HUES48 (cell line): ENCODE results near the gene ZNF521.

Experiments
- H3K27ac ChIP-seq: one replicate; pipeline ENCODE4 v1.7.0; 2013; ENCODE audit warnings: low read depth, low read length, inconsistent platforms
- H3K27me3 ChIP-seq: 2 replicates; pipeline ENCODE4 v1.6.1; 2013; ENCODE audit warnings: mild to moderate bottlenecking, low read length; ENCODE audit not compliant: control insufficient read depth, insufficient read depth
- H3K36me3 ChIP-seq: 2 replicates; pipeline ENCODE4 v1.6.1; 2013; ENCODE audit warnings: low read length; ENCODE audit not compliant: control insufficient read depth, insufficient read depth
- H3K4me1 ChIP-seq: 2 replicates; pipeline ENCODE4 v1.6.1; 2013; ENCODE audit warnings: mild to moderate bottlenecking, low read length; ENCODE audit not compliant: control insufficient read depth, insufficient read depth
- H3K4me3 ChIP-seq: 2 replicates; pipeline ENCODE4 v1.5.1; 2013; ENCODE audit warnings: mild to moderate bottlenecking, low read depth, low read length
- H3K9ac ChIP-seq: 2 replicates; pipeline ENCODE4 v1.6.1; 2013; ENCODE audit warnings: mild to moderate bottlenecking, low read depth, low read length, moderate library complexity
- H3K9me3 ChIP-seq: 2 replicates; pipeline ENCODE4 v1.6.1; 2013; ENCODE audit warnings: low read length; ENCODE audit not compliant: control insufficient read depth, insufficient read depth

The ZNF521 gene

GRCh38 chr18:25140962-25141308 is 211.0 kb downstream of the ZNF521 start:
- no peaks in the 10 kb centered on the region for H3K27me3 ChIP-seq
- H3K4me1 ChIP-seq = no peaks in the 10 kb centered on the region
- H3K27ac ChIP-seq = no peak overlapping the region
- H3K9ac ChIP-seq = no peak overlapping the region
- no peak overlapping the region for H3K4me3 ChIP-seq
- no peaks in the 10 kb centered on the region for H3K36me3 ChIP-seq
- H3K9me3 ChIP-seq = no peaks in the 10 kb centered on the region

- Histone ChIP-seq H3K9me3 (no peaks in the 10 kb centered on the region), H3K4me1 (0 out of 2 replicates have a peak, but pooled peaks cover under 1% of the 10 kb centered on the region), H3K27me3 (no peaks in the 10 kb centered on the region), H3K9ac (no peak overlapping the region), H3K4me3 (no peak overlapping the region), H3K27ac (no peak overlapping the region), H3K36me3 (no peaks in the 10 kb centered on the region)
Measured at GRCh38 chr18:25140124-25140961, 211.6 kb downstream of the ZNF521 start.

- no peaks in the 10 kb centered on the region for H3K27me3 ChIP-seq
- H3K9me3 ChIP-seq = no peaks in the 10 kb centered on the region
- H3K36me3 ChIP-seq = no peaks in the 10 kb centered on the region
- no peak overlapping the region for H3K27ac ChIP-seq
- no peak overlapping the region for H3K9ac ChIP-seq
- 0 out of 2 replicates have a peak, but pooled peaks cover 13% of the 10 kb centered on the region for H3K4me1 ChIP-seq
- no peak overlapping the region for H3K4me3 ChIP-seq
Measured at GRCh38 chr18:25137197-25137472, 214.8 kb downstream of the ZNF521 start.

GRCh38 chr18:25136416-25137196 is 215.4 kb downstream of the ZNF521 start:
- Histone ChIP-seq H3K4me3 (no peak overlapping the region), H3K9ac (no peak overlapping the region), H3K27ac (no peak overlapping the region), H3K36me3 (no peaks in the 10 kb centered on the region), H3K27me3 (no peaks in the 10 kb centered on the region), H3K4me1 (0 out of 2 replicates have a peak, but pooled peaks cover 13% of the 10 kb centered on the region), H3K9me3 (no peaks in the 10 kb centered on the region)

GRCh38 chr18:25134861-25135260 is 217.1 kb downstream of the ZNF521 start:
- Histone ChIP-seq H3K9me3 (no peaks in the 10 kb centered on the region), H3K4me3 (no peak overlapping the region), H3K9ac (no peak overlapping the region), H3K27ac (no peak overlapping the region), H3K36me3 (no peaks in the 10 kb centered on the region), H3K27me3 (no peaks in the 10 kb centered on the region), H3K4me1 (0 out of 2 replicates have a peak, but pooled peaks cover 13% of the 10 kb centered on the region)

GRCh38 chr18:25133879-25134278 is 218.1 kb downstream of the ZNF521 start:
- no peak overlapping the region for H3K4me3 ChIP-seq
- no peak overlapping the region for H3K27ac ChIP-seq
- no peaks in the 10 kb centered on the region for H3K9me3 ChIP-seq
- H3K27me3 ChIP-seq = no peaks in the 10 kb centered on the region
- H3K9ac ChIP-seq = no peak overlapping the region
- no peaks in the 10 kb centered on the region for H3K36me3 ChIP-seq
- H3K4me1 ChIP-seq = 0 out of 2 replicates have a peak, but pooled peaks cover 13% of the 10 kb centered on the region

GRCh38 chr18:25132786-25133496 is 219.0 kb downstream of the ZNF521 start:
- no peaks in the 10 kb centered on the region for H3K36me3 ChIP-seq
- no peaks in the 10 kb centered on the region for H3K9me3 ChIP-seq
- H3K4me1 ChIP-seq = 0 out of 2 replicates have a peak, but pooled peaks cover 13% of the 10 kb centered on the region

GRCh38 chr18:25126751-25127150 is 225.2 kb downstream of the ZNF521 start:
- H3K4me1 ChIP-seq = no peaks in the 10 kb centered on the region
- no peak overlapping the region for H3K27ac ChIP-seq
- no peak overlapping the region for H3K4me3 ChIP-seq
- H3K36me3 ChIP-seq = no peaks in the 10 kb centered on the region
- no peak overlapping the region for H3K9ac ChIP-seq
- H3K27me3 ChIP-seq = no peaks in the 10 kb centered on the region
- no peaks in the 10 kb centered on the region for H3K9me3 ChIP-seq

More at GRCh38 chr18:25132786-25133496, 219.0 kb downstream of the ZNF521 start:
- Histone ChIP-seq H3K27me3 (no peaks in the 10 kb centered on the region), H3K9ac (no peak overlapping the region), H3K4me3 (no peak overlapping the region), H3K27ac (no peak overlapping the region)

- no peaks in the 10 kb centered on the region for H3K4me1 ChIP-seq
- H3K9me3 ChIP-seq = no peaks in the 10 kb centered on the region
- H3K27me3 ChIP-seq = no peaks in the 10 kb centered on the region
- H3K4me3 ChIP-seq = no peak overlapping the region
- H3K27ac ChIP-seq = no peak overlapping the region
- H3K9ac ChIP-seq = no peak overlapping the region
- H3K36me3 ChIP-seq = no peaks in the 10 kb centered on the region
Measured at GRCh38 chr18:25125680-25126079, 226.3 kb downstream of the ZNF521 start.

GRCh38 chr18:25123438-25124232 is 228.3 kb downstream of the ZNF521 start:
- Histone ChIP-seq H3K36me3 (no peaks in the 10 kb centered on the region), H3K27me3 (no peaks in the 10 kb centered on the region), H3K4me3 (no peak overlapping the region), H3K4me1 (no peaks in the 10 kb centered on the region), H3K9me3 (no peaks in the 10 kb centered on the region), H3K9ac (no peak overlapping the region), H3K27ac (no peak overlapping the region)
